OCI-LY1 (cell line): ENCODE results near the gene DNAH1.

Experiments
- EZH2 ChIP-seq: fragments of 200-600 bp; sonication (generic), shearing (Covaris generic); IDR thresholded peaks from 2 replicates; pipeline ENCODE4 v1.8.0; 2017; ENCODE audit warnings: borderline replicate concordance, mixed run types, mild to moderate bottlenecking, antibody characterized with exemption, low read length, moderate library complexity, mixed read lengths
- TF ChIP-seq, protein P1 (sequence below): fragments of 200-600 bp; sonication (generic), shearing (Covaris generic); IDR thresholded peaks from 2 replicates; pipeline ENCODE4 v1.5.1; 2017; ENCODE audit warnings: mild to moderate bottlenecking, antibody characterized with exemption, low read length, moderate library complexity, mixed read lengths

- TF ChIP-seq, protein P1, sequence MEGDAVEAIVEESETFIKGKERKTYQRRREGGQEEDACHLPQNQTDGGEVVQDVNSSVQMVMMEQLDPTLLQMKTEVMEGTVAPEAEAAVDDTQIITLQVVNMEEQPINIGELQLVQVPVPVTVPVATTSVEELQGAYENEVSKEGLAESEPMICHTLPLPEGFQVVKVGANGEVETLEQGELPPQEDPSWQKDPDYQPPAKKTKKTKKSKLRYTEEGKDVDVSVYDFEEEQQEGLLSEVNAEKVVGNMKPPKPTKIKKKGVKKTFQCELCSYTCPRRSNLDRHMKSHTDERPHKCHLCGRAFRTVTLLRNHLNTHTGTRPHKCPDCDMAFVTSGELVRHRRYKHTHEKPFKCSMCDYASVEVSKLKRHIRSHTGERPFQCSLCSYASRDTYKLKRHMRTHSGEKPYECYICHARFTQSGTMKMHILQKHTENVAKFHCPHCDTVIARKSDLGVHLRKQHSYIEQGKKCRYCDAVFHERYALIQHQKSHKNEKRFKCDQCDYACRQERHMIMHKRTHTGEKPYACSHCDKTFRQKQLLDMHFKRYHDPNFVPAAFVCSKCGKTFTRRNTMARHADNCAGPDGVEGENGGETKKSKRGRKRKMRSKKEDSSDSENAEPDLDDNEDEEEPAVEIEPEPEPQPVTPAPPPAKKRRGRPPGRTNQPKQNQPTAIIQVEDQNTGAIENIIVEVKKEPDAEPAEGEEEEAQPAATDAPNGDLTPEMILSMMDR = no peak
- no peak for TF ChIP-seq EZH2
These were observed 1.3 kb downstream of the DNAH1 start for GRCh38 chr3:52317208-52318000.
